Activated CD4-positive, alpha-beta T cell treated with anti-CD3 and anti-CD28 coated beads, Interleukin-2, amount 50 U/mL, for 24 hours (primary cell): Measurements from ENCODE around the gene ARHGAP18.
A peak's percentile ranks its signal among the peaks of the same experiment; 100 is the strongest.

Experiments used
- DNase-seq, 2 donors: peaks; one replicate each; pipeline ENCODE4 v3.0.0-alpha.2; 2020; ENCODE audit warnings: low read depth in 1 of 2, low spot score in 1 of 2

The ARHGAP18 gene

GRCh38 chr6:129623008-129623732, 86.8 kb downstream of the ARHGAP18 start:
- DNase-seq: no peak

- no peak for DNase-seq
Observed at GRCh38 chr6:129621252-129621651, 88.7 kb downstream of the ARHGAP18 start.

GRCh38 chr6:129620234-129620610, 89.8 kb downstream of the ARHGAP18 start:
- no peak for DNase-seq

- no peak for DNase-seq
Observed at GRCh38 chr6:129619579-129620233, 90.3 kb downstream of the ARHGAP18 start.

GRCh38 chr6:129617986-129618385, 92.0 kb downstream of the ARHGAP18 start:
- DNase-seq: no peak

- DNase-seq: no peak
Observed at GRCh38 chr6:129615496-129615895, 94.5 kb downstream of the ARHGAP18 start.

GRCh38 chr6:129615020-129615419, 95.0 kb downstream of the ARHGAP18 start:
- DNase-seq: no peak

- DNase-seq: no peak
Observed at GRCh38 chr6:129614464-129614863, 95.5 kb downstream of the ARHGAP18 start.

- no peak for DNase-seq
Observed at GRCh38 chr6:129612440-129612839, 97.5 kb downstream of the ARHGAP18 start.

GRCh38 chr6:129609635-129610034, 100.3 kb downstream of the ARHGAP18 start:
- DNase-seq: no peak

- DNase-seq: no peak
Observed at GRCh38 chr6:129608886-129609537, 101.0 kb downstream of the ARHGAP18 start.

- no peak for DNase-seq
Observed at GRCh38 chr6:129607581-129608186, 102.3 kb downstream of the ARHGAP18 start.

GRCh38 chr6:129606664-129607063, 103.3 kb downstream of the ARHGAP18 start:
- no peak for DNase-seq

GRCh38 chr6:129605967-129606366, 104.0 kb downstream of the ARHGAP18 start:
- DNase-seq: no peak

- no peak for DNase-seq
Observed at GRCh38 chr6:129605095-129605494, 104.9 kb downstream of the ARHGAP18 start.

- DNase-seq: no peak
Observed at GRCh38 chr6:129604321-129604720, 105.7 kb downstream of the ARHGAP18 start.

- no peak for DNase-seq
Observed at GRCh38 chr6:129603741-129604140, 106.2 kb downstream of the ARHGAP18 start.

- no peak for DNase-seq
Observed at GRCh38 chr6:129601323-129601722, 108.7 kb downstream of the ARHGAP18 start.

GRCh38 chr6:129599467-129599866, 110.5 kb downstream of the ARHGAP18 start:
- DNase-seq: no peak

GRCh38 chr6:129598244-129599187, 111.5 kb downstream of the ARHGAP18 start:
- peak in 1 of 2 donors; percentile 31 for DNase-seq
